HPDE6-E6E7 (cell line): ENCODE data around the gene ADGRG6.
"Not testable (repeated sequence)": the region's sequence is repeated elsewhere in the genome, so short reads cannot be mapped to it uniquely, and the experiment has no call there.

Source experiments
- DNase-seq: peaks from one replicate; pipeline ENCODE4 v3.0.0; 2011; ENCODE audit warnings: missing footprints; ENCODE audit errors: extremely low spot score

Gene ADGRG6

GRCh38 chr6:142409794-142410193 is 108.0 kb downstream of the ADGRG6 start:
- no peak for DNase-seq

GRCh38 chr6:142411145-142411544 is 109.3 kb downstream of the ADGRG6 start:
- DNase-seq: no peak

GRCh38 chr6:142412241-142412640 is 110.4 kb downstream of the ADGRG6 start:
- no peak for DNase-seq

- no peak for DNase-seq
These were observed 110.9 kb downstream of the ADGRG6 start for GRCh38 chr6:142412658-142413057.

GRCh38 chr6:142413111-142413510 is 111.3 kb downstream of the ADGRG6 start:
- DNase-seq: no peak

- DNase-seq: no peak
These were observed 112.8 kb downstream of the ADGRG6 start for GRCh38 chr6:142414462-142415250.

- no peak for DNase-seq
These were observed 114.4 kb downstream of the ADGRG6 start for GRCh38 chr6:142416179-142416578.

- no peak for DNase-seq
These were observed 114.9 kb downstream of the ADGRG6 start for GRCh38 chr6:142416686-142417085.

- no peak for DNase-seq
These were observed 115.5 kb downstream of the ADGRG6 start for GRCh38 chr6:142417331-142417750.

GRCh38 chr6:142419071-142419470 is 117.3 kb downstream of the ADGRG6 start:
- DNase-seq: no peak

GRCh38 chr6:142420802-142421201 is 119.0 kb downstream of the ADGRG6 start:
- DNase-seq: no peak

- no peak for DNase-seq
These were observed 119.7 kb downstream of the ADGRG6 start for GRCh38 chr6:142421285-142422117.

- not testable (repeated sequence) for DNase-seq
These were observed 124.8 kb downstream of the ADGRG6 start for GRCh38 chr6:142426444-142427132.

- DNase-seq: not testable (repeated sequence)
These were observed 126.7 kb downstream of the ADGRG6 start for GRCh38 chr6:142428468-142428867.

GRCh38 chr6:142429195-142429594 is 127.4 kb downstream of the ADGRG6 start:
- no peak for DNase-seq

GRCh38 chr6:142433419-142433818 is 131.6 kb downstream of the ADGRG6 start:
- DNase-seq: no peak

- no peak for DNase-seq
These were observed 137.1 kb downstream of the ADGRG6 start for GRCh38 chr6:142438898-142439297.

- no peak for DNase-seq
These were observed 138.9 kb downstream of the ADGRG6 start for GRCh38 chr6:142440600-142441293.

- DNase-seq: no peak
These were observed 139.9 kb downstream of the ADGRG6 start for GRCh38 chr6:142441716-142442115.

GRCh38 chr6:142443102-142443501 is 141.3 kb downstream of the ADGRG6 start:
- no peak for DNase-seq

GRCh38 chr6:142443532-142443931 is 141.7 kb downstream of the ADGRG6 start:
- no peak for DNase-seq

- DNase-seq: no peak
These were observed 142.6 kb downstream of the ADGRG6 start for GRCh38 chr6:142444376-142444775.
